Stimulated activated CD4-positive, alpha-beta T cell treated with anti-CD3 and anti-CD28 coated beads, Interleukin-2, amount 100 ng/mL, for 4 hours (primary cell): ENCODE data around the gene SF3B6.
A peak's percentile ranks its signal among the peaks of the same experiment; 100 is the strongest.
"Not testable (repeated sequence)": the region's sequence is repeated elsewhere in the genome, so short reads cannot be mapped to it uniquely, and the experiment has no call there.

Experiments
- DNase-seq: peaks from one replicate; pipeline ENCODE4 v3.0.0-alpha.2; 2020; ENCODE audit warnings: low read depth

SF3B6 gene

DNA sequence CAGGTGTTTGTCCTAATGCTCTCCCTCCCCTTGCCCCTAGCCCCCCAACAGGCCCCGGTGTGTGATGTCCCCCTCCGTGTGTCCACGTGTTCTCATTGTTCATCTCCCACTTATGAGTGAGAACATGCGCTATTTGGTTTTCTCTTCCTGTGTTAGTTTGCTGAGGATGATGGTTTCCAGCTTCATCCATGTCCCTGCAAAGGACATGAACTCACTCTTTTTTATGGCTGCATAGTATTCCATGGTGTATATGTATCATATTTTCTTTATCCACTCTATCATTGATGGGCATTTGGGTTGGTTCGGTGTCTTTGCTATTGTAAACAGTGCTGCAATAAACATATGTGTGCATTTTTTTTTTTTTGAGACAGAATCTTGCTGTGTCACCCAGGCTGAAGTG is 17.1 kb upstream of the SF3B6 start:
- not testable (repeated sequence) for DNase-seq

DNA sequence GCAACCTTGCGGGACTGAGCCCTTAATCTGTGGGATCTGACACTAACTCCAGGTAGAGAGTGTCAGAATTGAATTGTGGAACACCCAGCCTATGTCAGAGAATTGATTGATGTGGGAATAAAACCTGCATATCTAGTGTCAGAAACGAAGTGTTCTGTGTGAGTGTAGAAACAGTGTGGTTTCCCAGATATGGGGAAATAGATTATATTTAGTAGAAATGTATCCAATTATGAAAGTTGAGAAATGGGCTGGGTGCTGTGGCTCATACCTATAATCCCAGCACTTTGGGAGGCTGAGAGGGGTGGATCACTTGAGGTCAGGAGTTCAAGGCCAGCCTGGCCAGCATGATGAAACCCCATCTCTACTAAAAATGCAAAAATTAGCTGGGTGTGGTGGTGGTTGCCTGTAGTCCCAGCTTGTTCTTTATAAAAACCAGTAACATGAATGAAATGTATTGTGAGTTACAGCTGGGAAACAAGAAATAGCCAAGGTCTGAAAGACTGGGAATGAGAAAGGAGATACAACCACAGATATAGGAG is 12.8 kb upstream of the SF3B6 start:
- no peak for DNase-seq

DNA sequence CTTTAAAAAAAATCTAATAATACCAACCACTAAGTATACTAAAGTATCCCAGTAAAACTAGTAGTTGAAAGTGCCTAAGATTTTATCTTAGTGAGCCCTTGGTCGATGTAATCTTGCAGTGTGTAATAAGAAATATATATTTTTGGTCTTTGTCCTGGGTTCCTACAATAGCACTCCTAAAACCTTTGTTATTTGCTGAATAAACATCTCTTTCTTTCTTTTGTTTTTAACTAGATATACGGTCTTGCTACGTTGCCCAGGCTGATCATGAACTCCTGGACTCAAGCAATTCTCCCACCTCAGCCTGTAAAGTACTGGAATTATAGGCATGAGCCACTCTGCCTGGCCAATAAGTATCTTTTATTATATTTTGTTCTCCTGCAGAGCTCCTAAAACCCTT is 10.9 kb upstream of the SF3B6 start:
- DNase-seq: no peak

DNA sequence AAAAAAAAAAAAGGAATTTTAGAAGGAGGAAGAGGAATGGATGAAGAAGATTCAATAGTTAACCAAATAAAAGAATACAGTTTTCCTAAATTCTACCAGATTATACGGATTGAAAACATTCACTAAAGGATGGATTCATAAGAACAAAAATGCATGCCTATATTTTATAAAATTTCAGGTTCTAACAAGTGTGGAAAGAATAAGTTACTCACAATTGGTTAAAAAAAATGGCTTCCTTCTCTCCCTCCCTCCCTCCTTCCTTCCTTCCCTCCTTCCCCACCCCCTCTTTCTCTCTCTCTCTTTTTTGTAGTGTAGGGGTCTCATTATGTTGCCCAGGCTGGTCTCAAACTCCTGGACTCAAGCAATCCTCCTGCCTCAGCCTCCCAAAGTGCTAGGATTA is 10.1 kb upstream of the SF3B6 start:
- DNase-seq: no peak

DNA sequence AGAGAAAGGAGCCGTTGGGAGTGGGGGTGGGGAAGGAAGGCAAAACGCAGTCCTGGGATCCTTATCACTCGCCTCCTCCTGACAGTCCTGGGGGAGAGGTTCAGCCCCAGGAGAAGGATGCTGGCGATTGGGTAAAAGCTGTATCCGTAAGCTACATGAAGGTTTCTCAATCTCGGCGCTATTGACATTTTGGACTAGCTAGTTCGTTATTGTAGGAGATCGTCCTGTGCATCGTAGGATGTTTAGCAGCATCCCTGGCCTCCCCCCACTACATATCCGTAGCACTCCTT is 9.0 kb upstream of the SF3B6 start:
- no peak for DNase-seq

DNA sequence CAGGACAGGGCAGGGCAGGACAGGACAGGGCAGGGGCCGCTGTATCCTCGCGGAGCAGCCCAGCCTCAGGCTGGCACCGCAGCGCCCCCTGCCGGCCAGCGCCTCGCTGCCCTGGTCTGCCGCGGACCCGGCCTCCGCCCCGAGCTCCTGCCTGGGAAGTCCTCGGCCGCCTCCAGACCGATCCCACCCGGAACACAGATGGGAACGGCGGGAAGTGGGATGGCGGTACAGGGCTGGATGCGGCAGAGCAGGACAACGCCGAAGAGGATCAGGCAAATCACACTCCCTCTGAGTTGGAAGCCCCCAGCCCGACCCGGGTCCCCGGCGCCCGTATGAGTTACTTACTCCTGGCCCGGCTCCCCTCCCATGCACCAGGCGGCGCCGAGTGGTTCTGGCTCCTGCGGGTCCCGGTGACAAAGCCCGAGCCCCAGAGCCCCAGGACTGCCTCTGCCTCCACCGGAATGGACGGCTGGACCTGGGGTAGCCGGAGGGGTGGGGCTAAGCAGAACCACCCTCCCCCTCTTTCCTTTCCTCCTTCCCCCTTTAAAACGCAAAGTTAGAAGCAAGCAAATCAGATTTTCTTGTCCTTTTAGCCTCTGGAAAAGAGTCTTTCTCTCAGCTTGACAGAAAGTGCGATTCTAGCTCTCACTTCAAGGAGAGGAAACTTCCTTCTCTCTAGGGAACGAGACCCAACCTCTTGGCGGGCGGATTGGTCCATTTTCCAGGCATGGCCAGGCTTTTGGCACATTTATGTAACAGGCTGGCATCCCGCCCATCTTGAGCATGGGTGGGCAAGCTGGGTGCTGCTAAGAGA is 8.5 kb upstream of the SF3B6 start, which contains the start of gene TP53I3:
TP53I3 (minus strand) TSS at position 449 of the 814 bp plus-strand sequence. CDS start 508 bp downstream, outside the sequence.
- peak; percentile 70 for DNase-seq

DNA sequence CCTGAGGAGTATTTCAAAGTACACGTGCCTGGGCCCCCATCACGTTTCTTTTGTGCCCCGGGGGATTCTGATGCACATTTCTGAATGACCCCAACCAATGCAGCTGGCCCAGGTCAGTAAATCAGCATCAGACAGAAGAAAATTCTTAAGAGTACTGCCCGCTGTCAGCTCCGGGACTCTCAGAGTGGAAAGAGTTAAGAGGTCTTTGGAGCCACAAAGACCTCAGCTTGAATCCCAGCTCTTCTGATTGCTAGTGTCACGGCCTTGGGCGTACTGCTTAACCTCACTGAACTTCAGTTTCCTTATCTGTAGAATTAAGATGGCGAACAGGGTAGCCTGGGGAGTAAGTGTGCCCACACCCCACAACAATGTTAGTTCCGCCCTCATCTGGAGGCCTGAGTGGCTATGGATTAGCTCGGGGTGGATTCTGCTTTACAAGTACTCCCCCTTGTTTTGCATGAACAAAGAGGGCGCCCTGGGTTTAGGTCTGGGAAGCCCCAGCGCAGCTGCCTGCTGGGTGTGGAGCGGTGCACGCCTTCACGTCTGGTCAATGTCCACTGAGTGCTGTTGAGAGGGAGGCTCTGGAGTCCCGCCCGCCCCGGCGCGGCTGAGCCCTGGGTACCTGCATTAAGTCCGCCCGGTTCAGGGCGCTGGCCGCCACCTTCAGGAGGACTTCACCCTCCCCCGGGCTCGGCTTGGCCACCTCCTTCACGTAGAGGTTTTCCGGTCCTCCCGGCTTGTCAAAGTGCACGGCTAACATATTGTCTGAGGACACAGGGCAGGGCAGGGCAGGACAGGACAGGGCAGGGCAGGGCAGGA is 7.7 kb upstream of the SF3B6 start:
- peak; percentile 16 for DNase-seq

DNA sequence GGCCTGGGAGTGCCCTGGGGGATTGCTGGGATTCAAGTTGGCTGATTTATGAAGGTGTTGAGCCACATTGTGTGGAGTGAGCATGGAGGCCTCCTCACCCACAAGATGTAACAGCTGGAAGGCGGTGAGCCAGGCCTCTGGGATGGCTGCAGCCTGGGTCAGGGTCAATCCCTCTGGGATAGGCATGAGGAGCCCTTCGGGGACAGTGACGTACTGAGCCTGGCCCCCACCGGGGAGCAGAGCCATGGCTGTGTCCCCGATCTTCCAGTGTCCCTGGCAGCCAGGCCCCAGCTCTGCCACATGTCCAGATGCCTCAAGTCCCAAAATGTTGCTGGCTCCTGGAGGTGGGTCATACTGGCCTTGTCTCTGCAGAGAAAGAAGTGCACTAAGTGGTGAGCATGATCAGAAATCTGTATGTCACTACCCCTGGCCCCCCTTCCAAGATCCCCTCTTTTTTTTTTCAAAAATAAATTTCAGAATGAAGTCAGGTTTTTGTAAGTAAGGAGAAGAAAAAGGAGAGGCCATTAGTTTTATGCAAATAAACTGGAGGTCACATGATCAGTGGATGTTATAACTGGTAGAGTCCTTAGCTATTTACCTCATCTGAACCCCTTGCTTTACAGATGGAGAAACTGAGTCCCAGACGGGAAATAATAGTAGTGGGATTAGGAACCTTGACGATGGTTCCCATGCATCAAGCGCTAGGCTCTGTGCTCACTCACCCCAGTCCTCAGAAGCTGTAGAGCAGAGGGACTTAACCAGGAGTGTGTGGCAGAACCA is 6.9 kb upstream of the SF3B6 start:
- DNase-seq: no peak

DNA sequence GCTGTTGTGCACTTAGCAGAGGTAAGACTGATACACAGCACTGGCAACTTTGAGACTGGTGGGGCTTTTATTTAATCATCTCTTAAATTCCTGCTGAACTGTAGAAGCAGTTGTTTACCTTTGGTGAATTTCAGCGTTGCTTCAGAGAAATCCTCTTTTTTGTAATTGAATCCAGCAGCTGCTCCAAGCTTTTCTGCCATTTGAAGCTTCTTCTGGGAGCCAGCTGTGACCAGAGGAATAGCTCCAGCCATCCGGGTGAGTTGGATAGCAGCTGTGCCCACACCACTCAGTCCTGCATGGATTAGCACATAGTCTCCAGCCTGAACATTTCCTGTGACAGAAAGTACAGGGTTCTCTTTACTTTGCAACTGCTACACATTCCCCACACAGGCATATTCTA is 4.6 kb upstream of the SF3B6 start:
- DNase-seq: no peak

DNA sequence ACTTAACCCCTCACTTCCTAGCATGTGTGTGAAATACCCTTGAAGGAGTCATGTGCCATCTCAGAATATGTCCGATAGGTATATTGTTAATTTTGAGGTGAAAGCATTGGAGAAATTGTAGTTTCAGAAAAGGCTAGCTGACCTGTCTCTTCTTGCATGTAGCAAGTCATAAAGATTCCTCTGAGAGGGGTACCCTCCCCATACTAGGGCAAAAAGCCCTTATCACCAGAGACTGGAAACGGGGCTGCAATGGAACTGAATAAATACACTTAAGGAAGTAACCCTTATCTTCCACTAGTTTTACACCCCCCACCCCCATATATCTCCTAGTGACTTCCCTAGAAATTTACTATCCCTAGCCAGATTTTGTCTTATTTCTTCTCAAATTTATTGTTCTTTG is 1.8 kb upstream of the SF3B6 start:
- no peak for DNase-seq

DNA sequence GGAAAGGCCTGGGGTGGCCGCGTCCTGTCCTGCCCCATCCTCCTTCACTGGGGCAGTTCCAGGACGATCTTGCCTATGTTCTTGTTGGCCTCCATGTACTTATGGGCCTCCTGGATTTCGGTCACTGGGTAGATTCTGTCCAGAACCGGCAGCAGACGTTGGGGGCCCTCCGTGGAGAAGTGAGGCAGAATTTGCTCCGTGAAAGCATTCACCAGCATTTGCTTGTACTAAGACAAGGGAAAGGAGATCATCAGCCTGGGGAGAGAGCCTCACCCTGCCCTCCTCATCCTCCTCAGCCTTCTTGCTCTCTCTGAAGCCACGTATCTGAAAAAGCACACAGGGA is 1.4 kb upstream of the SF3B6 start:
- no peak for DNase-seq

DNA sequence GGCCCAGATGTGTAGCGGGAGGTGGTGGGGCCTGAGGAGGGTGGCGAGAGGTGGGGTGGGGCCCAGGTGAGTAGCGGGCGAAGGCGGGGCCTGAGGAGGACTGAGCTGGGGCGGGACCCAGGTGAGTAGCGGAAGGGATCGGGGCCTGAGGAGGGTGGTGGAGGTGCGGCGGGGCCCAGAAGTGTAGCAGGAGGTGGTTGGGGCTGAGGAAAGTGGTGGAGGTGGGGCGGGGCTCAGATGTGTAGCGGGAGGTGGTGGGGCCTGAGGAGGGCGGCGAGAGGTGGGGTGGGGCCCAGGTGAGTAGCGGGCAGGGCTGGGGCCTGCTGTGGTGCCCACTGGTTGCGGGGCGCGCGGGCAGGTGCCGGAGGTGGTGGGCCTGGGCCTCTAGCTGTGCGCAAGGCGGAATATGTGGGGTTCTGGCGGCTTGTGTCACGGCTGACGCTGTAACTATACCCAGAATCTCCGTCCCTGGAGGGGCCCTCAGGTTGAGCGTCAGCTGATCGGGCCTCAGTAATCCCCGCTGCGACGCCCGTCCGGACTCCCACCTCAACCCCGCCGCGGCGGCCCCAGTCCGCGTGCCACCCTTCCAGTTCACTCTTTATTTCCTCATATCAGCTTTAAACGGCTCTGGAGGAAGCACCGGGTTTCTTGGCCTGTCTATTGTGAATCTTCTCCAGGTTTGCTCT is 866 bp upstream of the SF3B6 start:
- no peak for DNase-seq

DNA sequence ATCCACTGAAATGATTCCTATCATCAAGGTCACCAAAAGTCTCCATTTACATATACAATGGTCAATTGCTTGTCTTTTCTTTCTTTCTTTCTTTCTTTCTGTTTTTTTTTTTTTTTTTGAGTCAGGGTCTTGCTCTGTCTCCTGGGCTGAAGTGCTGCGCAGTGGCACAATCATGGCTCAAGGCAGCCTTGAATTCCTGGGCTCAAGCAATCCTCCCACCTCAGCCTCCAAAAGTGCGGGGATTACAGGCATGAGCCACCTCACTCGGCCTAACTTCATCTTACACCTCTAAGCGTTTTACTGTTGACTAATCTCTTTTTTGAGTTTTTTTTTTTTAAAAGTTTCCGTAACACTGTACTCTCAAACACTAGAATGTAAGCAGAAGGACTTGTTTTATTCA is 867 bp downstream of the SF3B6 start:
- DNase-seq: no peak

DNA sequence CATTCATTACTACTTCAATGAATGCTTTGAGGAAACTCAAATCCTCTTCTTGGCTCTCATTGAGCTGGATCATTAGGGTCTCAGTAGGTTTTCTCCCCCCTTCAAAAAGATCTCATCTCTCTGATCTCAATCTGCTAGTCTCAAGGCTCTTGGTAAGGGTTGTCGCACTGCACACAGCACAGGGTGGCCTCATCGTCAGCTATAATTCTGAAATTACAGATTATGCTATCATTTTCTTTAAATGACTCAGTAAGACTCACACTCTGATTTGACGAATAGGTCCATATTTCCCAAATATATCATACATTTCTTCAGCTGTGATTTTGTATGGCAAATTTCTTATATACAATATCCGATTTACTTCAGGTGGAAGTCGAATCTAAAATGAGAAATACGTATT is 2.3 kb downstream of the SF3B6 start:
- DNase-seq: no peak

DNA sequence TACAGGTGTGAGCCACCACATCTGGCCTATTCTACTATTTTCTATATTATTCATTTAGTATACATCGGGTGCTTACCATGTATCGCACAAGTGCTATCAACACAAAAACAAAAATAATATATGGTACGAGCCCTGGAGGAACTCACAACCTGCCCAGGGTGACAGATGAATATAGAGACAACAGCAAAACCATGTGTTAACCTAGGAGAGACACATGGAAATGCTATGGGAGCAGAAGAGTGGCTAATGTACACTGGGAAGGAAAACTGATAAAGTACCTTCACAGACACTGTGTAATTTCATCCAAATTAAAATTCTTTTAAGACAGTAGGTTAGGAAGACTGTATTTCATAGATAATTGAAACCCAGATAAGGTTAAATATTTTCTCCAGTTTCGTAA is 3.9 kb downstream of the SF3B6 start:
- no peak for DNase-seq

DNA sequence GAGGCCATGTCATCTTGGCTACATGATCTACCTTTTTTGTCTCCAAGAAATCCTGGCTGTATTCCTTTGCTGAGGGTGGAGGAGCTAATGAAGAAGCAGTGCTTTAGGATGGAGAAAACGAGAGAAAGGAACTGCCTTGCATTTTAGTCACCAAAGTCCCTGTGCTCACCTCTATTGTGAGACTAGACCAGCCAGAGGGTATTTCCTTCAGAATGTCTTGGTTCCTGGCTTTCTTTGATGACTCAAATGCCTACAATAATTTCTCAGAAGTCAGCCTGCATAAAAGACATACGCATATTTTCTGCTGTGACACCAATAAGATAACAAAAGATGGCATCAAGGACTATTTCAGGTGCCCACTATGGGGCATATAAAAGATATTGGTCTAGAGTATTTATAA is 10.8 kb downstream of the SF3B6 start:
- DNase-seq: no peak

DNA sequence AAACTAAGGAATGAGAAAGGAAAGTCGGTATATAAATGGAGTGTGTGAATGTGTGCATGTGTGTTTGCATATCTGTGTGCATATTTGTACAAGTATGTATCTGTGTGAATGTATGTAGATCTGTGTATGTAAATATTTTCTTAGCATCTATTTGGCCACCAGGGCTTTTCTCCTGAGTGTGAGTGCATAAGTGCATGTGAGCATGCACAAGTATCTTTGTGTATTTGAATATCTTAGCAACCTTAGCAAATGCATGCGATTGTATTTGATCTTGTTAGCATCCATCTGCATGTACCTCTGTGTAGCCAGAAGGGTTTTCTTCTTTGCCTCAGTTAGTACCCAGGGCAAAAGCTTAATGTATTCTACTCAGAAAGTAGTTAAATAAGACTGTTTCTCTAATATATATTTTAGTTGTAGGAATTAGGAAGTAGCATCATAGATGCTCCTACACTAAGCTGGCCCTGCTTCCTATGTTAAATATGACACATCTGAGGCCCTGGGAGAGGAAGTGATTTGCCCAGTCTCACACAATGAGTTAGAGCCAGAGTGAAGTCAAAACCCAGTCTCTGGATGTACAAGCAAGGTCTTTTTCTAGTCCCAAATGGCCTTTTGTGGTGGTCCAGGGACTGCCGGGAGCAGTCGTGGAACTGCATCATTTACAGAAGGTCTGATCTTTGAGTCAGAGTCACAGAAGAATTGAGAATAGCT is 17.4 kb downstream of the SF3B6 start:
- DNase-seq: no peak

DNA sequence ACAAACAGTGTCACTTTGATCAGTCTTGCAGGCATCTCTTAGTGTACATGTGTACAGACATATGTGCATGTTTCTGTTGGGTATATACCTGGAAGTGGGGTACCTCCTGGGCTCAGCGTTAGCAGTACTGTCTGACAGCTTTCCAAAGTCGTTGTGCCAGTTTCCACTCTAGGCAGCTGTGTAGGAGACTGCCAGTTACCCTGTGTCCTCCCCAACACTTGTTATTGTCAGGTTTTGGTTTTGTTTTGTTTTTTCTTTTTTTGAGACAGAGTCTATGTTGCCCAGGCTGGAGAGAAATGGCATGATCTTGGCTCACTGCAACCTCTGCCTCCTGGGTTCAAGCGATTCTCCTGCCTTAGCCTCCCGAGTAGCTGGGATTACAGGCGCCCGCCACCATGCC is 20.4 kb downstream of the SF3B6 start:
- DNase-seq: no peak

DNA sequence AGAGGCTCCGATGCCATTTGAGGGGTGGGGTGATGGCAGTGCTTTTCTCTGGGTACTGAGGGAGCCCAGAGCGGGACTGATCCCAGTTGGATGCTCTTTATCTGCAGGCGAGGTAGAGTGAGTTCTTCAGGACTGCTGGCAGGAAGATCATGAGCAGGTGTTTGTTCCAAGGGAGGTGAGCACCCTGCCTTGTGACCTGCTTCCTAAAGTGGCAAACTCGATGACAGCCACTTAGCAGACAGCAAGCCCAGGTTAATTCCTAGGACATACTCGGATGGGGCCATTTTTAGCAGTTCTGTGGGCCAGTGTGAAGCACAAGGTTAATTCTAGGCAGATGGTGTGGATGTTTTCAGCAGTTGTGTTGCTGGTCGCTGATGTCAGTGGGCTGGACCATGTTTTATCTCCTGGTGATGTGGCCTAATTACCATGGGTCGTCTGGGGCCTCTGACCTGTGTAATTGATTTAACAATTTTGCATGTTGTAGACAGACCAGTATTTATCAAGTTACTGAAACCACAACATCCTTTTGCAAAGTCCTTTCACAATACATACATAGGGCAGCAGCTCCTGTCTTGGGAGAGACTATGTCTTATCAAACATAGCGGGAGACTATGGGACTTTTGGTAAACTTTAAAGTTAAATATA is 21.6 kb downstream of the SF3B6 start:
- no peak for DNase-seq

DNA sequence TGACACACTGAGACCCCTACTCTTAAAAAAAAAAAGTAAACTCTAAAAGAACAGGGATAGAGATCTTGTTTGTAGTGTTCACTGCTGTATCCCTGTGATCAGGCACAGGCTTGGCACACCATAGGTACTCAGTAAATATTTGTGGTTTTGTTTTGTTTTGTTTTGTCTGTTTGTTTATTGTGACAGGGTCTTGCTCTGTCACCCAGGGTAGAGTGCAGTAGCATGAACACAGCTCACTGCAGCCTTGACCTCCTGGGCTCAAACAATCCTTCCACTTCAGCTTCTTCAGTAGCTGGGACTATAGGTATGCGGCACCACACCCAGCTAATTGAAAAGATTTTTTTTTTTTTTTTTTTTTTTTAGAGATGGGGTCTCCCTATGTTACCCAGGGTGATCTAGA is 23.2 kb downstream of the SF3B6 start:
- DNase-seq: no peak

DNA sequence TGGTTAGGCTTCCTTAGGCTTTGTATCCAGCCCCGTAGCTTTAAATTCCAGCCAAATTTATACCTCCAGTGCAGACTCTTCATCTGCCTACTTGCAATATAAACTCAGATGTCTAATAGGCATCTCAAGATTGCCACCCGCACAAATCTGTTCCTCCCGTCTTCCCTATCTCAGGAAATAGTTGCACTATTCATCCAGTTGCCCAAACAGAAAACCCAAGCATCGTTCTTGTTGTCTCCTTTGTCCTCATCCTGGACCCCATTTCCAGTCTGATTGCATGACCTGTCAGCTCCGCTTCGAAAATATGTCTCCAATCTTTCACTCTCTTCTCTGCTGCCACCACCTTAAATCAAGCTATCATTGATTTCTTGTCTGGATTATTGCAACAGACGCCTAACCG is 24.3 kb downstream of the SF3B6 start:
- DNase-seq: no peak
